SH-SY5Y (cell line): ENCODE results near the gene UBE2D2.

Source experiments
- GATA2 ChIP-seq: IDR thresholded peaks from 2 replicates; pipeline ENCODE4 v1.6.1; 2011; ENCODE audit warnings: mild to moderate bottlenecking, low read depth, low read length
- GATA3 ChIP-seq: IDR thresholded peaks from 2 replicates; pipeline ENCODE4 v1.6.1; 2011; ENCODE audit warnings: low read depth, mild to moderate bottlenecking, low read length, moderate library complexity

The UBE2D2 gene

DNA sequence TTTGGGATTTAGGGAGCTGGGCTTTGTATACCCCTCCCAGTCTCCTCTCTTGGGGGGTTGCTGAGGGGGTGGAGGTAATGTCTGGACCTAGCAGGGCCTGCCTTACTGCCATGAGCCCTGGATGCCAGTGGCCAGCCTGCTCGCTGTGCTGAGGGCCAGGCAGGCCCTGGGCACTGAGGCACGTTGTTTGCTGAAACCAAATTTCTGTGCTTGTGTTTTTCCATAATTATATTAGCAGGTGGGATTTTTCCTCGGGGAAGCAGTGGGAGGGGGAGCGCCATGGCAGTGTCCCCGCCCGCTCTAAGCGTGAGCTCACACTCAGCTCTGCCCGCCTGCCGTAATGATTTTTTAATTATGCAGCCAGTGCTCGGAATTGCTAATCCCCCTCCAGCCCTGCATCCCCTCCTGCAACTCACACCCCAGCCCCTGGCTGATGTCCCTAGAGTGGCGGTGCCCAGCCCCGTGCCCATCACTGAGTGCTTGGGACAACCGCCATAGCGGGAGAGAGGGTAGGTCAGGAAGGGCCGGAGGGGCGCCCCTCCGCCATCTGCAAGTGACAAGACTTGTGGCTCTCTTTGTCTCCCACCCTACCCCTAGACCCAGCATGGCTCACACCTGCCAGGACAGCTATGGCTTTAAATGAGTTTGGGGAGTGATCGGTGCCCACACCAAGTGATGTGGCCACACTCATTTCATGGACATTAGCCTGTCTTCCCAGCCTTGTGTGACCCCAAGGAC lies 108.0 kb downstream of the UBE2D2 start:
- TF ChIP-seq GATA2 (no peak), GATA3 (no peak)

DNA sequence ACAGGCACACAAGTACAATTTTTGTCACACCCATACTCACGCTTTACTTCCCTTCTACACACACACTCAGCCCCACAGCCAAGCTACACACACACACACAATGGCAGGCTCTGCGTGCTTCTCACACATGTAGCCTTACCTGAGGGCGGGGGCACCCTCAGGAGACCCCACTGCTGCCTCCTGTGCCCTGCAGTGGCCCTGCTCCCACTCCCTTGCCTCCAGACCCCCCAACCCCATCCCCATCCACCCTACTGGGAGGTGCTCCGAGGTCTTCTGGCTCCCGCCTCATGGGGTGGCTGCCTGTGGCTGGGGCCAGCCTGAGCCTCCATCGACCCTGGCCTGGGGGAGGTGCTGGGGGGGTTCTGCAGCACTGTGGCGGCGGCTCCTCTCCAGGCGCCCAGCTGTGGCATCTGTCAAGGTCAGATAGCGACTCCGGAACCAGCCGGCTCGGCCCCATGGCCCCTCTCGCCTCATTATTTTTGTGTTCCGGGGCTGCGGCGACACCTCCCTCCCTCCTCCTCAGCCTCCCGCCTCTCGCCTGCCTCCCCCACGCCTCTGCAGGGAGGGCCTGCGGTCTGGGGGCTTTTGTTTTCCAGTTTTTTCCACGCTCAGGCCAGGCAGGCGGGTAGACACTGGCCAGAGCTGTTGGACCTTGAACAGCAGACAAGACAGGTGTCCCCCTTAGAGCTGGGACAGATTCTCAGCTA lies 108.7 kb downstream of the UBE2D2 start:
- TF ChIP-seq GATA2: peak; percentile 55
- TF ChIP-seq GATA3: no peak

DNA sequence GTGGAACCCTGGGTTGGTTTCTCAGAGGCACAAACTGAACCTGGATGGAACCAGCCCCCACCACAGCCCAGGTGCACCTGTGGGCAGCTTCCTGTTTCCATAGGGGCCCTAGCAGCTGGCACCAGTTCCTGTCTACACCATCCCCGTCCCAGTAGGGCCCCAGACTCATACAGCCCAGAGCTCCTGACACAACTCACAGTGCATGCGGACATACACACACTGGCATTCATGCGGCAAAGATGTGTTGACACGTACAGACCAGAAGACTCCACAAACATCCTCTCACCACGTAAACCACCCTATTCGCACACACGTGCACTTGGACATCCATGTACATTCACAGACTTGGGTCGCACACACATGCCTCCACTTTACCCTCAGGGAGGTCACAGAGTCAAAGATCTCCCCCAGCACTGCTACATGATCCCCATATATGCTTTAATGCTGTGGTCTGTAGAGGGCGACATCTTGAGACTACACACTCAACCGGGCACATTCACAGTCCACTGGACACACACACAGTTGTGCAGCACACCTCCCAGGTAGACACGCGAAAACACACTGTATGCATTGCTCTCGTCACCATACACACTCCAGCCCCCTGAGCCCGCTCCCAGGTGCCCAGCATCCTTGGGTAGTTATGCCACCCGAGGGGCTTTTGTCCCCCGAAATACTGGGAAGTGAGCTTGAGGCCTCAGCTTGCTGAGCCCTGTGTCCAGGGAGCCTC lies 109.4 kb downstream of the UBE2D2 start:
- TF ChIP-seq GATA2: no peak
- TF ChIP-seq GATA3: no peak

DNA sequence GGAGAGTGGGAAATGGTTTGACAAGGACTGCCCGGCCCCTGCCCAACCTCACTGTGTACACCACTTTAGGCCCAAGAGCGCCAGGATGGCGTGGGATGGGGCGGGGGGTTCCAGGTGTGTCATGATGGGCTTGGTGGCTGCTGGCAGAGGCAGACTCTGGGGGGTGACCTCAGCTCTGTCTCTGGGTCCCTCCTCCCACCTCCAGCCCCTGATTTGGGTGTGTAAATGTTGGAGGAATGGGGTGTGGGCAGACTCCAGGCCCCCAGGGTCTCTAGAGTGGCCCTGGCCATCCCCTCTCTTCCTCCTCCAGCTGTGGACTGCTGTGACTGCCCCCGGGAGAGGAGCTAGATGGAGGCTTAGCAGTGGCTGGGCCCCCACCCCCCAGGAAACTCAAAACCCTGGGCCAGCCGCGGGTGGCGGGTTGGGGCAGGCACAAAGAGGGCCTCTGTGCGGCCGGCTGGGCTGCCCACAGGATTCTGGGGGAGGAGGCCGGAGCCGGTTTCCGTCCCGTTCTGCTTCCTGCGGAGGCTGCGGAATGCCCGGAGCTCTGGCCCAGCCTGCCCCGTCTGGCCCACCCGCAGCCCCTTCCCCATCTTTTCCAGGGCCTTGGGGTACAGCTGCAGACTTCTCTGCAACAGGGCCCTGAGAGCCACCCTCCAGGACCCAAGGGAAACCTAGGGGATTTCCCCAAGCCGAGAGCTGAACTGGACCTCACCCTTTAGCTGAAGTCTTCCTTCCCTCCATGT lies 110.1 kb downstream of the UBE2D2 start:
- TF ChIP-seq GATA3 (no peak), GATA2 (no peak)

DNA sequence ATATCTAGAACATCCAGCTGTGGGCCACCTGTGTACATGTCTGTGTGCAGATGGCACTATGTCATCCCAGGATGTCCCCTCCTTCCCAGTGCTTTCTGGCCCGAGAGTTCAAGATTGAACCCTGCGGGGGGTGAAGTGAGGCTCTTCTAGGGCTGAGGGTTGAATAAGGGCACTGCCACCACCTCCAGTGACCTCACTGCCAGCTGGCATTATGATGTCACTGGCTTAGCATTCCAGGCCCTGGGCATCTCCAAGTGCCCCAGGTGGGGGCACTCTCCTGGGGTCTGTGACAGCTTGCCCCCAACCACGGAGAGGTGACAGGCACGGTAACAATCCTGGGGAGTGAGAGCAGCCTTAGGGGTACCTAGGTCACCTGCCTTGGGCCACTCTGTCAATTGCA lies 114.1 kb downstream of the UBE2D2 start:
- TF ChIP-seq GATA3 (no peak), GATA2 (no peak)

DNA sequence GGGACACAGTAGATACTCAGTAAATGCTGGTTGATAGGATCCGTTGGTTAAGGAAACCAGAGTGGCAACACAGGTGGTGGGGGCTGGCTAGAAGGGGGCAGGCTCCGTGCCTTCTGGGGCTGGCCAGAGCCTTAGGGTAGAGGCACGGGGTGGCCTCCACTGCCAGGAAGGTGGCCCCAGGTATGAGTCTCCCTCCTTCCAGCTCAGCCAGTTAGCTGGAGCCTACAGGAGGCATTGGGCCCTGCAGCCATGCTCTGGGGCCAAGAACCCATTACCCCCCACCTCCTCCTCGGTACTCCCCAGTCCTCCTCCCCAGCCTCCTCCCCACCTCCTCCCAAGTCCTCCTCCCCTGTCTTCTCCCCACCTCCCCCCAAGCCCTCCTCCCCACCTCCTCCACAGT lies 114.7 kb downstream of the UBE2D2 start:
- no peak for TF ChIP-seq GATA2
- TF ChIP-seq GATA3: no peak

DNA sequence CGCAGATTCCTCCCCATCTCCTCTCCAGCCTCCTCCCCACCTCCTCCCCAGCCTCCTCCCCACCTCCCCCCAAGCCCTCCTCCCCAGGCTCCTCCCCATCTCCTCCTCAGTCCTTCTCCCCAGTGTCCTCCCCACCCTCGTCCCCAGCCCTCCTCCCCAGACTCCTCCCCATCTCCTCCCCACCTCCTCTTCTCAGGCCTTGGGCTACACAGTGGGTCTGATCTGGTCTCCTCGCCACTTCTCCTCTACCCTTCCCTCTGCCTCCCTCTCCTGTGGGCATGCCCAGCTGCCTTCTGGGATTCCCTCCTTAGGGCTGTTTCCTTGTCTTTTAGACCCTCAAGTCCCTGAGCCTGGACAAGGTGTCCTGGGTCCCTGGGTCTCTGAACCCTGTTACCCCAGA lies 115.3 kb downstream of the UBE2D2 start:
- TF ChIP-seq GATA2 (no peak), GATA3 (no peak)

DNA sequence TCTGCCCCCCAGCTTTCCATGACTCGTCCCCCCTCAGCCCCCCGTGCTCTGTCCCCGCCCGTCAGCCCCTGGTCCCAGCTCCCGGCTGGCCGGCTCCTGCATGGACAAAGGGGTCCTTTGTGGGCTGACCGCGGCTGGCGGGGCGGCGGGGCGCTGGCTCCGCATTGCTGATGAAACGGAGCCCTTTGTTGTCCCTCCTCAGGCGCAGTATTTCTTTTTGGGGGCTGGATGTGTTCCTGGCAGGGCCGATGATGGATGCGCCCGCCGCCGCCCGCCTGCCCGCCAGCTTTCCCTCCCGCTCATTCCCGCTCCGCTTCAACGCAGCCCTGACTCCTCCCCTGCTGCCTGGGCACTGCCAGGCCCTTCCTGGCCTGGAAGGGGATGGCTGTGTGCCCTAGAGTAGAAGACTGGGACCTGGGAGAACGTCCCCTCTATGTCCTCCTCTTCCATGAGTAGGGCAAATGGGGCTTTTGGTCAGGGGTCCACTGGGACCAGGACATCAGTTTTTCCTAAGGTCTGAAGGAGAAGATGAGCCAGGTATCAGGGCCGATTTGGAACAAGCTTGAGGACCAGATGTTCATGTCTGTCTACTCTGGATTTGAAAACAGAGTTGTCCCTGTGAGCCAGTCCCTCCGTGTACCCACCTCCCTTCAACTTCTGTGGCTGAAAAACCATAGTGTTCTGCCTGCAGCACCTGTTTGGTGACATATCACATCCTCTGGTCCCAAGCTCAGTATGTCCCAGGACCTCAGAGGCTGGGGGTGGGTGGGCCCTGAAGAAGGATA lies 116.0 kb downstream of the UBE2D2 start:
- TF ChIP-seq GATA3: no peak
- TF ChIP-seq GATA2: no peak
